IPS-NIHi7 (cell line): ENCODE results near the gene MTHFS.

ENCODE experiments used
- DNase-seq: peaks from one replicate; pipeline ENCODE4 v3.0.0; 2012; ENCODE audit warnings: mixed read lengths; ENCODE audit errors: extremely low spot score

Gene MTHFS

GRCh38 chr15:79816571-79816970 is 80.2 kb downstream of the MTHFS start:
- no peak for DNase-seq

- no peak for DNase-seq
Observed at GRCh38 chr15:79815468-79815867, 81.3 kb downstream of the MTHFS start.

- no peak for DNase-seq
Observed at GRCh38 chr15:79812541-79812940, 84.3 kb downstream of the MTHFS start.

- DNase-seq = no peak
Observed at GRCh38 chr15:79811406-79812405, 85.1 kb downstream of the MTHFS start.

GRCh38 chr15:79804838-79805237 is 92.0 kb downstream of the MTHFS start:
- DNase-seq = no peak

- DNase-seq = no peak
Observed at GRCh38 chr15:79798311-79798710, 98.5 kb downstream of the MTHFS start.
